HUDEP-2 (cell line): ENCODE measurements around the gene SPC24.
"Not testable (repeated sequence)": the region's sequence is repeated elsewhere in the genome, so short reads cannot be mapped to it uniquely, and the experiment has no call there.

ENCODE experiments used
- DNase-seq, 76 experiments: peaks; one replicate each; lab custom pipeline; 2025; ENCODE audit not compliant: unreplicated experiment in 76 of 76; lab: John Stamatoyannopoulos, UW

The SPC24 gene

DNA sequence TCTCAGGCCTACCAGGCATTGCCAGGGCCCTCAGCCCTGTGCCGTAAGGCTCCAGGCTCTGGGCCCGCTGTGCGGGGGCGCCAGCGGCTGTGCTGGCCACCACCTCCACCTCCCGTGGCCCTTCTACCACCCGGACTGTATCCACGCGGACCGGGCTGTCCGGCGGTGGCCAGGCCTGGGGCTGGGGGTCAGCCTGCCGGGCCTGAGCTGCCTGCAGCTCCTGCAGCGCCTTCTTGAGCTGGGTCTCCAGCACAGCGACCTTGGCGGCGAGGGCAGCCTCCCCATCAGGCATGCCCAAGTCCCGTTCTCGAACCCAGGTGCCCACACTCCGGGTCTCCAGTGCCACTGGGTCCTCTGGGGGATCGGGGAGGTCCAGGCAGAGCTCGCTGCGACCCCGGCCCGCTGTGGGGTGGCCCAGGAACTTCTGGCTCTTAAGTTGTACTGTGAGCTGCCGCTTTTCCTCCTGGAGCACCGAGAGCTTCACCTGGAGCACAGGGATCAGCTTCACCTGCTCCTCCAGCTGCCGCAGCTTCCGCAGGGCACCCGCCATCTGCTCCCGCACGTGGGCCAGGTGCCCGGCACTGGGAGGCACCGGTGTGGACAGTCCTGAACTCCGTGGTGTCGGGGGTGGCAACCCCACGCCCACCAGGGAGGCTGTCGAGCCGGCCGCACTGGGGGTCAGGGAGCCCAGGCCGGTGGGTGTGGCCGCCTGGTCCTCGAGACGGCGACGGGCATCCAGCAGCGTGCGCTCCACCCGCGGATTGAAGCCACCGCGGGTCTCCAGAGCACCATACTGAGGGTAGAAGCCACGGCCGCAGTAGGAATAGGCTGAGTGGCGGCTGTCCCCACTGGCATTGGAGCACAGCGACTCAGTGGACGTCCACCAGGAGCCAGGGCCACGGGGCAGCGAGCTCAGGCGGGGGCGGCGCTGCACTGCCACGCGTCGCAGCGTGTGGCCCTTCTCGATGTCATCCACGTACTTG is 37.7 kb upstream of the SPC24 start:
- DNase-seq, result no peak

DNA sequence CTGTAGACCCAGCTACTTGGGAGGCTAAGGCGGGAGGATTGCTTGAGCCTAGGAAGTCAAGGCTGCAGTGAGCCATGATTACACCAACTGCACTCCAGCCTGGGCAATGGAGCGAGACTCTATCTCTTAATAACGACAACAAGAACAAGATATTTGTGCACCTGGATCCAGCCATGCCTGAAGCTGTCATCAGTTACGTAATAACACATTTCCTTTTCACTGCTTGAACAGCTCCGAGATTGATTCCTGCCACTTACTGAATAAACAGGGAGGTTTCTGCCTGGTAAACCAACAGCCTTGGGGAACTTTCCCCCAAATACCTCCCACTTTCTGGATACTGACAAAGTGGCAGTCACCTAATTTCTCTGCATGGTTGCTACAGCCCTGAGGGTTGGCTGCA is 36.4 kb upstream of the SPC24 start:
- no peak for DNase-seq

- peak in 19 of 76 experiments; percentile 13 to 44 (median 22) for DNase-seq
Observed at GRCh38 chr19:11191273-11191755, 35.7 kb upstream of the SPC24 start.

DNA sequence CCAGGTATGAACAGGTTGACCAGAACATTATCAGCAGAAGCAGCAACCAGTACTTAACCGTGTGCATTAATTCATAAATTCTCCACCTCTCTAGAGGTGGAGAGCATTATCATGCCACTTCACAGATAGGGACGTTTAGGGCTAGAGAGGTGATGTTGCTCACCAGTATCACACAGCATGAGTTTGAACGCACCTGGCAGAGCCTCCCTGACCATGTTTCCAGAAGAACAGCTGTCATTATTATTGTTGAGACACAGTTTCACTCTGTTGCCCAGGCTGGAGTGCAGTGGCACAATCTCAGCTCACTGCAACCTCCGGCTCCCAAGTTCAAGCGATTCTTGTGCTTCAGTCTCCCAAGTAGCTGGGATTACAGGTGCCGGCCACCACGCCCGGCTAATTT is 34.9 kb upstream of the SPC24 start:
- DNase-seq, result no peak

DNA sequence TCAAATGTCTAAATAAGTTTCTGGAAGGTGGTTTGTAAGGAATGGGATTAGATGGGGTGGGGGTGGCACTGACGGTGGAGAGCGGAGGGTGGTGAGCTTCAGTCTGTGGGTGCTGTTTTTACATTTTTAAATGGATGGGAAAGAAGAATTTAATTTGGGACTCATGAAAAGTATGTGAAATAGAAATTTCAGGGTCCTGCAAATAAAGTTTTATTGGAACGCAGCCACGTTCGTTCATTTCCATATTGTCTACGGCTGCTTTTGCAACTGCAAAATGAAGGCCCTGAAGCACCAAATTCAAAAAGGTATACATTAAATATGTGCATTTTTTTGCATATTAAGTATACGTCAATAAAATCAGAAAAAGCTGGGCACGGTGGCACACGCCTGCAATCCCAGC is 31.9 kb upstream of the SPC24 start:
- no peak for DNase-seq

GRCh38 chr19:11182994-11183393 is 27.4 kb upstream of the SPC24 start:
- DNase-seq, result no peak

DNA sequence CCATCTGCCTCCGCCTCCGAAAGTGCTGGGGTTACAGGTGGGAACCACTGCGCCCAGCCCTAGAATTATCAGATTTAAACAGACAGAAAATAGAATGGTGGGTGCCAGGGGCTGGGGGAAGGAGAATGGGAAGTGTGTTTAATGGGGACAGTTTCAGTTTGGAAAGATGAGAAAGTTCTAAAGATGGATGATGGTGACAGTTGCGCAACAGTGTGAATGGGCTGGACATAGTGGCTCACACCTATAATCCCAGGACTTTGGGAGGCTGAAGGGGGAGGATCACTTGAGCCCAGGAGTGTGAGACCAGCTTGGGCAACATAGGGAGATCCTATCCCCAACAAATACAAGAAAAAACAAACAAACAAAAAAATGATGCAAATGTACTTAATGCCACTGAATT is 25.9 kb upstream of the SPC24 start:
- DNase-seq, result no peak

- DNase-seq, result not testable (repeated sequence)
Observed at GRCh38 chr19:11180975-11181374, 25.4 kb upstream of the SPC24 start.

- DNase-seq, result no peak
Observed at GRCh38 chr19:11180346-11180745, 24.8 kb upstream of the SPC24 start.

GRCh38 chr19:11179716-11180297 is 24.2 kb upstream of the SPC24 start:
- DNase-seq, result no peak

- not testable (repeated sequence) for DNase-seq
Observed at GRCh38 chr19:11179145-11179465, 23.5 kb upstream of the SPC24 start.

DNA sequence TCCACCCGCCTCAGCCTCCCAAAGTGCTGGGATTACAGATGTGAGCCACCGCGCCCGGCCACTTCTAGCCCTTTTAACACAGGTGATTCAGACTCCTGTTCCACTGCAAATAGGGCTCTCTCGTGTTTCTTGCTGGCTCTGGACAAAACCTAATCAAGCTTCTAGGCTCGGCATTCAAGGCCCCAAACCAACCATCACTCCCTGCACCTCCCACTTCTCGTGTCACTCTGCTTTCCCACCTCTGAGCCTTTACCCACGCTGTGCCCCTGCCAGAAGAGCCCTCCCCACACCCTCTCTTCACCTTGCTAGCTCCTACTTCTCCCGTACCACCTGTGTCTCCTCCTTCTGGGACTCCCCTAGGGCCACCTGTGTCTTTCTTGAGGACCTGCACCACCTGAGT is 22.0 kb upstream of the SPC24 start:
- no peak for DNase-seq

DNA sequence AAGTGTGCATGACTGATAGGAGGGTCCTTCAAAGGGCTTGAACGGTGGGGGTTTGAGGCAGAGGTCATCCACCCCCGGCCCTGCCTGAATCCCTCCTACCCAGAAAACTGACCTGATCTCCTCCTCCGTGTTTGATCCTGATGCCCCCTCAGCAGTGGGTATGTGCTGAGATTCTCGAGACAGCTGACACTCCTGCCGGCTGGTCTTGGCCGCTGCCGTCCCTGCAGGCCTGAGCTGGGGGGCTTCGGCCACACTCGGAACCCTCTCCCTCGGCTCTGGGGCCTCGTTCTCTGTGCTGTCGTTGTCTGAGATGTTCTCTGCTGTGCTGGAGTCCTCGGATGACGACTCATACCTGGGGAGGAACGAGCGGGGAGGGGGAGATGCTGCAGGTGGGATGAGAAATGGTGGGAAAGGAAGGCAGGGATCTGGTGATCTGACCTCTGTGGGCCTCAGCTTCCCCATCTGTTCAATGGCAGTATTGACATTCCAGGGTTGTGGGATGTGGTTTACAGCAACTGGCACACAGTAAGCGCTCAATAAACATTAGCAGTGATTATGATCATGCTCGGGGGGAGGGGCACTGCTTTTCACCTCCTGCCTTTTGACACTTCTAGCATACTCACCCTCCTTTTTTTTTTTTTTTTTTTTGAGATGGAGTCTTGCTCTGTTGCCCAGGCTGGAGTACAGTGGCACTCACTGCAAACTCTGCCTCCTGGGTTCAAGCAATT is 21.0 kb upstream of the SPC24 start:
- DNase-seq, result no peak

DNA sequence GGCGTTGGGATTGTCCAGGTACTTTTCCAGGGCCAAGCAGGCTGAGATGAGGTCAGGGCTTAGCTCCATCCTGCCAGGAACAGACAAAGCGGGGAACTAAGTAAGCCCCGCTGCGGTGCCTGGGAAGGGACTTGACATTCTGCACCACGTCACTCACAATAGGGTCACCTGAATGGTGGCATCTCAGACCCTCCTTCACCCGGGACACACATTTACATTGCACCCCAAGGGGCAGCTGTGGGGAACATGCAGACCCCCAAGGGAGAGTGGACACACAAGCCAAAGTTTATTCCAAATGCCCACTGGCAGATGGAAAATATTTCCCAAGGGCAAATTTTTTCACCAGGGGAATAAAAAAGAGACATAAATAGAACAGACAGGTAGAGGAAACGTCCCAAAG is 20.3 kb upstream of the SPC24 start:
- no peak for DNase-seq

DNA sequence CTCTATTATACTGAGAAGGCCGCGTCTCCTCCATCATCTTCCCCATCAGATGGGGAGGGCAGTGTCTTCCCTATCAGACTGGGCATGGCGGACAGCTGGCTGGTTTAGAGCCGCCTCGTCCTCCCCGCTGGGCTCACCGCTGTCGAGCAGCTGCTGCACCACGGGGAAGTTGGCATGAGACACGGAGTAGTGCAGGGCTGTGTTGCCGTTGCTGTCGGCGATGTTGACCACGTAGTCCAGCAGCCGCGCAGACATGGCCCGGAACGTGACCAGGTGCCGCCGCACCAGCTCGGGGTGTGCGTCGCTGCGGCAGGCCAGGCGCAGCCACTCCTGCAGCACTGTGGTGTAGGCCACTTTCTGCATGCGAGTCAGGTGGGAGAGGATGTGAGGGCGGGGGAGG is 18.8 kb upstream of the SPC24 start:
- DNase-seq, result no peak

- DNase-seq, result no peak
Observed at GRCh38 chr19:11173516-11174155, 18.1 kb upstream of the SPC24 start.

GRCh38 chr19:11172576-11172975 is 17.0 kb upstream of the SPC24 start:
- no peak for DNase-seq

GRCh38 chr19:11171144-11171543 is 15.6 kb upstream of the SPC24 start:
- no peak for DNase-seq

GRCh38 chr19:11169896-11170678 is 14.5 kb upstream of the SPC24 start:
- no peak for DNase-seq

DNA sequence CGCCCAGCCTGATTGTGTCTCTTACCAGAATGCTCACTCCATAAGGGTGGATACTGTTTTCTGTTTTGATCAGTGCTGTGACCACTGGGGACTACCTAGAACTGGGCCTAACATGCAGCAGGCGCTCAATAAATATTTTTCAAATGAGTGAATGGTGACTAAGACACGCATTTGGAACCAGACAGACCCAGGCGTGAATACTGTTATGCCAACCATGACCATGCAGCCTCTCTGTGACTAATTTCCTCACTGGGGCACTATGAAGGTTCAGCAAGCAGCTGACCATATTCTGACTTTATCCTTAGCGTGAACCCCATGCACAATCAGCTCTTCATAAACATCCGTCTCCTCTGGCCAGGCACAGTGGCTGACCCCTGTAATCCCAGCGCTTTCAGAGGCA is 13.0 kb upstream of the SPC24 start:
- DNase-seq, result no peak
